ENCODE data around the gene PPP1R8.

The PPP1R8 gene

DNA sequence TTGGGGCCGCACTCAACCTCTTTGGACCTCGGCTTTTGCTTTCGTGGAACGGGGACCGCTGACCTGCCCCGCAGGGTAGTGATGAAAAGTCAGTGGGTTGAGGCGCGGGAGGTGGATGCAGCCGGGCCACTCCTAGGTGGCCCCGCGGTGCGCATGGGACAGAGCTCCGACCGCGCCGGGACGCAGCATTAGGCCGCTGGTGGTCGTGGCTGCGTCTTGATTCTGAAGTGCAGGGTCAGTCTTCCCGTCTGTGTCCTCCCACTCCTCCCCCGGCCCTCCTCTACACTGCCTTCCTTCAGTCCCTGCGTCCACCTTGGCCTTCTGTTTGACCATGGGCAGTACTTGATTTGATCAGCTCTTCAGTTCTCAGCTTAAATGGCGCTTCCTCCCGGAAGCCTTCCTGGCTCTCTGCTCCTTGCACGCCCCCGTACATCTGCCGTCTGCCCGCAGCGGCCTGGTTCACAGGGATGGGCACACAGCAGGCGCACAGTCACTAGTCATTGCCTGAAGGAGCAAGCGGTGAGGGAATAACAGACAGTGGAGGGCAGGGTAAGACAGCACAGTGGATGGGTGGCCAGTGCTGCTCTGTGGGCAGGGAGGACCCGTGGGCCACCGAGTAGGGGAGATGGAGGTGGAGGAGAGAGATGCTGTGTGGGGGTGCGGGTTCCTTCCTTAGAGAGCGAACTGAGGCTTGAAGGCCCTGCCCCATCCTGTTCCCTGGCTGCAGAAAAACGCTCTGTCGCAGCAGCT, 42.4 kb downstream of the PPP1R8 start:
- DNase-seq: no peak

DNA sequence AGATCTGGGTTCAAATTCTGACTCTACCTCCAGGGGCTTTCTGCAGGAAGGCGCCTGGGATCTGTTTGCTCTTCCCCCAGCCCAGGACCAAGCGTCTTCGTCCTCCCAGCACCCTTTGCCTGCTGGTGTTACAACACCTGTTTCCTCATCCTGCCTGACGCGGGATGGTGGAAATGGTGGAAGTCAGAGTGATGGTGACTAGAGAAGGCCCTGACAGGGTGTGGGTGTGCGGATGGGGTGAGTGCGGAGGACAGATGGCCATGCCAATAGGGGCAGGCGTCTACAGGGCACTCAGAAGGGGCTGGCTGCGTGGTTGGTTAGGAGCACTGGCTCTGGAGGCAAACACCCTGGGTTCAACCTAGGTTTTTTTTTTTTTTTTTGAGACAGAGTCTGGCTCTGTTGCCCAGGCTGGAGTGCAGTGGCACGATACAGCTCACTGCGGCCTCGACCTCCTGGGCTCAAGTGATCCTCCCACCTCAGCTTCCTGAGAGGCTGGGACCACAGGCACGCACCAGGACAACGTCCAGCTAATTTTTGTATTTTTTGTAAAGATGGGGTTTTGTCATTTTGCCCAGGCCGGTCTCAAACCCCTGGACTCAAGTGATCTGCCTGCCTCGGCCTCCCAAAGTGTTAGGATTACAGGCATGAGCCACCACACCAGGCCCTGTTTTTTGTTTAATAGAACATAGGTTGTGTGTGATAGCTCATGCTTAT, 43.2 kb downstream of the PPP1R8 start:
- no peak for DNase-seq

DNA sequence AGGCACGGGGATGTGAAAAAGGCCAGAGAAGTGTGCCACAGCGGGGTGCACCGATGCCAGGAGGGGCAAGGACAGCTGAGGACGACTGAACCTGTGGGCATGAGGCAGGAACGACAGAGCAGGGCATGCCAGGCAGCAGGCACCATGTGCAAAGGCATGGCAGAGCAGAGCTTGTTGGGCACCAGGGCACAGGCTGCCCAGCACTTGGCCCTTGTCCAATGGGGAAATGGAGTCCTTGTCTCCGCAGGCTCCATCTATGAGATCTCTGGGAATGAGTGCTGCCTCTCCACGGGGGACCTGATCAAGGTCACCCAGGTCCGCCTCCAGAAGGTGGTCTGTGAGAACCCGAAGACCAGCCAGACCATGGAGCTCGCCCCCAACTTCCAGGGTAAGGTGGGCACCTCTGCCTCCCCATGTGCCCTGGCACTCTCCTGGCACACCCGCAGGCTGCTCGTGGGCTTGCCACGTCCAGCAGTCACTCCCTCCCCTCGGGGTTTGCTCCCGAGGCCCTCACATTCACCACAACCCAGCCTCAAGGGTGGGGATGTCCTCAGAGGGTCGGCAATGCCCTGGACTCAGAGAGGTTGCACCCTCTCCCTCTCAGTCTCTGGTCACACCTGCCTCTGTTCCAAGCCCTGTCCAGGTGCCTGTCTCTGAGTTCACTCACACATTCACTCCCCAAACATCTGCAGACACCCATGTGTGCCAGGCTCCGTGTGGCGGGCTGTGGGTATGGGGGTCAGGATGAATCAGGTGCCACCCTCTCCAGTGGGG, 45.9 kb downstream of the PPP1R8 start:
- DNase-seq: no peak

DNA sequence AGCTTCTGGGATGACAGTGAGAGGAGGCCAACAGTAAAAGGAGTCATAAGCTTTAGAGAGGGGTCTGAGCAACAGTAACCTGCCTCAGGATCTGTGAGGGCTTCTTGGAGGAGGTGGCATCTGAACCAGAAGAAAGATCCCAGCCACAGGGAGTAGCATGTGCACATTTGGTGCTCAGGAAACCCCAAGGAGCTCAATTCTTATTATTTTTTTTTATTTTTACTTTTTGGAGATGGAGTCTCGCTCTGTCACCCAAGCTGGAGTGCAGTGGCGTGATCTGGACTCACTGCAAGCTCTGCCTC, 46.5 kb downstream of the PPP1R8 start:
- DNase-seq: no peak

DNA sequence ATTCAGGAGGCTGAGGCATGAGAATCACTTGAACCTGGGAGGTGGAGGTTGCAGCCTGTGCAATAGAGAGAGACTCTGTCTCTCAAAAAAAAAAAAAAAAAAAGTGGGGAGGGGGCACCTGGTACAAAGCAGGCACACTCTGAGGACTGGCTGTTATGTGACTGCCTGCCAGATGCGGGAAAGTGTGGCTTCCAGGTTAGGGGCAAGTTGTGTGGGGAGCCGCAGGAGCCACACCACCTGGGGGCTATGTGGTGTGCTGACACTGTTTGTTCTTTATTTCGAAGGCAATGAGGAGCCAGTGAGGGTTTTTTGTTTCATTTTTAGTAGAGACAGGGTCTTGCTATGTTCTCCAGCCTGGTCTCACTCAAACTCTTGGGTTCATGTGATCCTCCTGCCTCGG, 47.5 kb downstream of the PPP1R8 start:
- no peak for DNase-seq

DNA sequence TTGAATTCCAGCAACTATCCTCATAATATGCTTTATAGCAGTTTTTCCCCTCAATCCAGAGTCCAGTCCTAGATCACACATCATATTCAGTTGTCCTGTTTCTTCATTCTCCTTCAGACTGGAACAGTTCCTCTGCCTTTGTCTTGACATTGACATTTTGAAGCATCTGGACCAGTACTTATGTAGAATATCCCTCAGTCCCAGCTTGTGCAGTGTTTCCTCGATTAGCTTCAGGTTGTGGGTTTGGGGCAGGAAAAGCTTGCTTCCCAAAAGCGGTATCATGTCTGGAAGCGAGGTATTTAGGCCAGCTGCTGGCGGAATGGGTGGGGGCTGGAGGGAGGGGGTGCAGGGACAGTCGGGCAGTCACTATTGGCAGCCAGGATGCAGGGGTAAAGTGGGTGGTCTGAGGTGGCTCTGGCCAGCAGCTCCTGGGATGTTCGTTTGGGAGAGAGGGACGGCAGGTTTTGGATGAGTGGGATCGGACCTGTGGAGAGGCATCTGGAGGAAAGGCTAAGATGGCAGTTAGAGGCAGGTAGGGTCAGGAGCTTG, 48.3 kb downstream of the PPP1R8 start:
- DNase-seq: no peak

DNA sequence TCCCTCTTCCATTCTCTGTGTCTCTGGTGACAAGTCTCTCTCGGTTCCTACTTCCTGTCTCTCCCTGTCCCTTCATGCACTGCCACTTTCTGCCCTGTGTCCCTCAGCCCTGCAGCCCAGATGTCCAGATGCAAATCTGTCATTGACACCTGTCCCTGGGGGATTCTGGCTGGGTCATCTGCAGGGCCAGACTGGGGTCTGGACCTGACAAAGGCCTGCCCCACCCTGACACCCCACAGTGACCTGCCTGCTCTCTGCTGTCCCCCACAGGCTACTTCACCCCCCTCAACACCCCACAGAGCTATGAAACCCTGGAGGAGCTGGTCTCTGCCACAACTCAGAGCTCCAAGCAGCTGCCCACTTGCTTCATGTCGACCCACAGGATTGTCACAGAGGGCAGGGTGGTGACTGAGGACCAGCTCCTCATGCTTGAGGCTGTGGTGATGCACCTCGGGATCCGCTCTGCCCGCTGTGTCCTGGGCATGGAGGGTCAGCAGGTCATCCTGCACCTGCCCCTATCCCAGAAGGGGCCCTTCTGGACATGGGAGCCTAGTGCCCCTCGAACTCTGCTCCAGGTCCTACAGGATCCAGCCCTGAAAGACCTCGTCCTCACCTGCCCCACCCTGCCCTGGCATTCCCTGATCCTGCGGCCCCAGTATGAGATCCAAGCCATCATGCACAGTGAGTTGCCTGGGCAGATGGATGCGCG, 48.9 kb downstream of the PPP1R8 start:
- no peak for DNase-seq

DNA sequence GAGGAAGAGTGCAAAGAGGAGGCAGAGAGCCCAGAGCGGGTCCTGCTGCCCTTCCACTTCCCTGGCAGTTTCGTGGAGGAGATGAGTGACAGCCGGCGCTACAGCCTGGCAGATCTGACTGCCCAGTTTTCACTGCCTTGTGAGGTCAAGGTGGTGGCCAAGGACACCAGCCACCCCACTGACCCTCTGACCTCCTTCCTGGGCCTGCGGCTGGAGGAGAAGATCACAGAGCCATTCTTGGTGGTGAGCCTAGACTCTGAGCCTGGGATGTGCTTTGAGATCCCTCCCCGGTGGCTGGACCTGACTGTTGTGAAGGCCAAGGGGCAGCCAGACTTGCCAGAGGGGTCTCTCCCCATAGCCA, 51.9 kb downstream of the PPP1R8 start:
- DNase-seq: no peak

DNA sequence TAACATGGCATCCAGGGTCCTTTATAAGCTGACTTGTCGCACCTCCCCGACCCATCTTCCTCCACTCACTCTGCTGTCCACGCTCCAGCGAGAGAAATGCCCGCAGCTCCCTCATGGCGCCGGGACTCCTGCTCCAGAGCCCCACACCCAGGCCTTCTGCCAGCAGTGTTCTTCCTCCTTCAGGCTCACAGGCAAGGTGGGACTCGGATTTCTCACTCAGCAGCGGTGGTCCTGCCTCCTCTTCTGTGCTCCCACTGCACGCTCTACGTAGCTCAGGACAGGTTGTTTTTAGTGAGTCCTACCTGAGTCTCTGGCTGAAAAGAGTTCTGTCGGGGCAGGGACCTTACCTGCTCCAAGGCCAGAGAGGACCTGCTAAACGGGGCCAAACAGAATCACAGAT, 53.0 kb downstream of the PPP1R8 start:
- DNase-seq: no peak

DNA sequence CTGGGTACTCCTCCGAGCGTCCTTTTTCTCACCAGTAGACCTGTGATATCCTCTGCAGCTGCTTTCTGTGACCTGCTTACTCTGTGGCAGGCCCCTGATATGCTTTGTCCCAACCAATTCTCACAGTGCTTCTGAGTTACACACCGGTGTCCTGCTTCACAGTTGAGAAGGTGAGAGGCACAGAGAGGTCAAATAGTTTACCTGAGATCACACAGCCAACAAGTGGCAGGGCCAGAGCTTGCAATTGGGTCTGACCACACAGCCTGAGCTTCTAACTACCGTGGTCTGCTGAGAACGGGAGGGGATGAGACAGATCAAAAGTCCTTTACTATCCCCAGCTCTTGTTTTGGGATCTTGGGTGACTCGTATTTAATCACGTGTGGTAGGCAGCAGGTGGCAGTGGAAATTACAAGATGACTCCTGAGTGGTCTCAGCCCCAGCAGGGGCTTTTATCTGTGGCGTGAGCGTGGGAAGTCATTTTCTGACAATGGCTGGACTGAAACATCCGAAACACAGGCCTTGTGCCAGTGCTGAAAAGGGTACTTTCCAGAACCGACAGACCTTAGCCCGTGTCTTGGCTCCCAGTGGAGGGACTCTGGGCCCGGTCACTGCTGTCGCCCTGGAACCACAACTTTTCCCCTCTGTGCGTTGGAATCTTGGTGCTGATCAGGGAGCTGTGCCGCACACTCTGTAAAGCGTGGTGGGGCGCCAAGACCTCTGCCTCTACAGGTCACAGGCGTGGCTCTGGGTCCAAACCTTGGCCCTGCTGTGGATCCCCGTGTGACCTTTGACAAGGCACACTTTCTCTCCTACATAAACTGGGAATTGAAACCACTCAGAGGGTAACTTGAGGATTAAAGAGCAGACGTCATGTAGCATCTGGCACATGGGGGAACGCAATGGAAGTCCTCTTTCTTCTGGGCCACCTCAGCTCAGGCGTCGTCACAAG, 53.7 kb downstream of the PPP1R8 start:
- no peak for DNase-seq

DNA sequence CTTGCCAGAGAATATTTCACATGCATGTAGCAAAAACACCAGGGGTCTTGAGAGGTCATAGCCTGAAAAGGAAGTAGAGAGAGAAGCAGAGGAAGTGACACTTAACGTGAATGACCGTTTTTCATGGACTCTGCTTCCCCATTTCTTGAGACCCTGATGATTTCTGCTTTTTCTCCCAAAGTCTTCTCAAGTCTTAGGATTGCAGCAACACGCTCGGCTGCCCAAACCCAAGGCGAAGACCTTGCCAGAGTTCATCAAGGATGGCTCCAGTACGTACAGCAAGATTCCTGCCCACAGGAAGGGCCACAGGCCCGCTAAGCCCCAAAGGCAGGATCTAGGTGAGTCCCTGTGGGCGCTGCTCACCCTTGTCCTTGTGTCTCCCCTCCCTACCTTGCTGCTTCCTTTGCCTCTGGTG, 54.5 kb downstream of the PPP1R8 start:
- no peak for DNase-seq

DNA sequence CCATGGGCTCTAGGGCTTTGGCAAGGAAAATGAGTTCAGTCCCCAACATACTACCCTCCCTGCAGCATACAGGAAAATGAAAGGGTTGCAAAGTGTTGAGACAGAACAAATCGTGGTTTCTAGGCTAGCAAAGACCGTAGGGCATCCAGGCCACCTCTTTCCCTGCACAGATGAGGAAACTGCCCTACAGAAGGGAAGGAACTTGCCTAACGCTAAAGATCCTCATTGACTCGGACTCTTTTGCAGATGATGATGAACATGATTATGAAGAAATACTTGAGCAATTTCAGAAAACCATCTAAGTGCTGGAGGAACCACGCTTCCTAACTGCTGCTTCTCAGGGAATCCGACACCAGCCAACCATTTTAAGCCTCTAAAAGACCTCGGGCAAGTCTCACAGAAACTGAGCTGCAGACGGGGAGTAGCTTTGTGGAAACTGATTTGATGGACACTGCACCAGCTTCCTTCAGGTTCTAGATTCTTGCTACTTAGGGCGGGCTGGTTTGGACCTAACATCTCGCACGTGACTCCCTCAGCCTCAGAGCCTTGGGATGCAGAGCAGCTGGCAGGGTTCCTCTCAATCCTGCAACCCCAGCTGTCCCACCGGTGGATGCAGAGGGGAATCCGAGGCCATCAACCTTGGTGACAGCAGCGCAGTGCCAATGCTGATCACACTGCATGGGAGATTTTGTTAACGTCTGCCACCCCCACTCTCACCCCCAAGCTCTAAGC, 55.2 kb downstream of the PPP1R8 start:
- DNase-seq: no peak

DNA sequence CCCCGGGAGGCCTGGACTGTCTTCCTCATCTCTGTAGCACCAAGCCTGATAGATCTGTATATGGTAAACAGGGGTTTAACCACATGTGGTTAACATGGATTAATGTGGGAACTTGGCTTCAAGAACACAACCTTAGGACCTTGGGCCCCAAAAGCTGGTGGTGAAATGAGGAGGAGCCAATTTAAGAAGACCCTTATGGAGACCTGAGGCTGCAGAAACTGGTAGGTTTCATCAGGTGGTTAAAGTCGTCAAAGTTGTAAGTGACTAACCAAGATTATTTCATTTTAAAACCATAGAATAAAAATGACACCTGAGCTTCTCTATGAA, 55.7 kb downstream of the PPP1R8 start:
- DNase-seq: no peak

DNA sequence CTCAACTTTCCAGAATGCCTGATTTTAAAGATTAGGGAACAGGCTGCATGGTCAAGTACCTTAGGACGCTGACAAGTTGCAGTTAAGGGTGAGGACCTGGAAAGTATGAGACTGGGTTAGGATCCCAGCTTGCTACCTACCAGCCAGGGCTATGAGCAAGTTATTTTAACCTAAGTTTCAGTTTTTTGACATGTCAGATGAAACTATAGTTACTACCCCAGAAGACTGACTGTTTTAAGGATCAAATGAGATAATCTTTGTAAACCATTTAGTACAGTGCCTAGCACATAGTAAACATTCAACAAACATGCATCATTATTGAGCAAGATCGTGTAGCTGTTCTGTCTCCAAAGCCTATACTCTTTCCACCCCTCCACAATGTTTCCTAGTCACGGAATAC, 56.2 kb downstream of the PPP1R8 start:
- no peak for DNase-seq

DNA sequence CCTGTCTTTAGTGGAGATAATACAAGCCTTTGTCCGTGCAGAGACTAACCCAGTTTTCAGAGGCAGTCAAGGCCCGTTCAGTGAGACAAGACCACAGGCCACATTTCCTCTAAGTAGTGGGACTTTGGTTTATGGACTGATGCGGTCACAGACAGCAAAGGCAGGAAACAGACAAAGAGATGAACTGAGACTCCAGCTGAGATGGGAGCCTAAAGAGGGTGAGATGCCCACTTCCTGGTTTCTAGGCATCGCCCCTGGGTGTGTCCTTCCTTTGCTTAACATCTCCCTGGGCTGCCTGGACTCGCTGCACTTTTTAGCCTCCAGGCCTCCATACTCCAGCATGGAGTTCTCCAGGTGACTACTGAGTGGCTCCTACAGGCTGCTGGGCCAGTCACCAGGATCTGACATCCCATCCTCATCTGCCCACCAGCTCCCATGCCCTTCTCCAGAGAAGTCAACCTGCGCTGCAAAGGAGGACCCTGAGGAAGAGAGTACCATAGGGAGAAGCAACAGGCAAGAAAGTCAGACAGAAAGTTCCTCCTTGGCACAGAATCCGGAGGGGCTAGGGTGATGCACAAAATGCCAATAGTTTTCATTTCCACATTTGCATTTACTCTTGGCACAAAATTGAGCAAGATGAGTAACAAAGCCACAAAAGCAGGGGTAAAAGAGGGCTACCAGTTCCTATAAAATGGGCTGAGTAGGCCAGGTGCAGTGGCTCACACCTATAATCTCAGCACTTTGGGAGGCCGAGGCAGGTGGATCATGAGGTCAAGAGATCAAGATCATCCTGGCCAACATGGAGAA, 56.8 kb downstream of the PPP1R8 start:
- no peak for DNase-seq

DNA sequence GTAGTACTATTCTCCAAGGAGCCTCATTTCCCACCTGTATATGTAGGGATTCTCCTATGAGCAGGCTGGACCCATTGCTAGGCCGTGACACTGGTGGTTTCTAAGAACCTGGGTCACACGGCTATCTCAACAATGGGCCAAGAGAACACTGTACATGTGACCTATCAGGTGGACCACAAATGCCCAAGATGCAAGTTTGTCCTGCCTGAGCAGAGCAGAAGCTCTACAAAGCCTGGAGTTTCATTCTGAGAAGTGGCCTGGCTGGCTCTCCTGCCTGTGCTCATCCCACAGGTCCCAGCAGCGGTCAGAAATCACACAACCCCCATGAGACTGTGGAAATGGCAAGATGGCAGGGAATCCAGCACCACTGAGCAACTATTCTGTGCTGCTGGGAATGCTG, 58.9 kb downstream of the PPP1R8 start:
- no peak for DNase-seq

DNA sequence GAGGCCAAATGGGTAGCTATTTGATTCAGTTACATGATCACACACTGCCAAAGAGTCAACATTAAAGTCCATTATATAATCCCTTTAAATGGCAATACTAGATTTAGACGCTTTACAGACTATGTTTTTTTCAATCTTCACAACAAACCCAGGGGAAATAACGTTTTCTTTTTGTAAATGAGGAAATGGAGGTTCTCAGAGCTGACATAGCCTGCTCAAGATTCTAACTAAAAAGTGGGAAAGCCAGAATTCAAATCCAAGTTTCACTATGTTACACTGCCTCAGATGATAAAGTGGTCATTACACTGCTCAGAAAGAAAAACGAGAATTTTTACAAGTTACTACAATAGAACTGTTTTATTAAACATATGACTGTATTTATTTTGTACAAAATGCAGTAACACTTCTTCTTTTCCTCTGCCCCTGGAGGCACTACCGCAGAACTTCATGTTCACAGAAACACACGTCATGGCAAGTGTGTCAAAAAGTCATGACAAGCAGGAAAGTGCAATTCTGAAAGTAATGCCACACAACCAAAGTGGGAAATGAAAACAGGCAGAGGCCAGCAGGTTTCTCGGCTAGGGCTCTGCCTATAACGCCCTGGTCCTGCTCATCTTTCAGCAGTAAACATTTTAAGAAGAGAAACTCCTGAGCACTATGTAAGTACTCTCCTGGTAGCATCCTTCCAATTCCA, 60.8 kb downstream of the PPP1R8 start:
- no peak for DNase-seq

DNA sequence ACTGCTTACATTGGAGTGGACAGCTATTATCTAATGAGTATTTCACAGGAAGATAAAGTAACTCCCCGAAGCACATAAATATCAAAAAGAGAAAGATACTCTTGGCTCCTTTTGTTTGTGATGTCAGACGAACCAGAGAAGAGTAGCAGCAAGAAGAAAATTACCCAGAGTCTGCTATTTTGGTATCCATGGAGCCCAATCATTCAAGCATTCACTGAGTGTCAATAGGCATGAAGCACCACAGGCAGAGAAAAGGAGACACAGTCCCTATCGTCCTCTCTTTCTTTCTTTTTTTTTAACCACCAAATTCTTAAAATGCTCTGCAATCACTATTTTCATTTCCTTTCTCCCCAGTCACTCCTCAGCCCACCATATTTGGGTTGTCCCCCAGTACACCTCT, 63.9 kb downstream of the PPP1R8 start:
- DNase-seq: no peak

Data from right forelimb (tissue), 1 donor.